K562 (cell line): ENCODE data around the gene CNIH4. TPM values are rescaled to one million over a fixed set of nuclear protein-coding genes. Genes with fewer than 3 reads are reported as not detected.
A peak's percentile ranks its signal among the peaks of the same experiment; 100 is the strongest.
"Not testable (repeated sequence)": the region's sequence is repeated elsewhere in the genome, so short reads cannot be mapped to it uniquely, and the experiment has no call there.

Experiments used
- ATAC-seq: fragments of 200-7000 bp; cut with Tn5 transposase; 3 replicates; pipeline ENCODE4 v1.9.1; 2020; ENCODE audit warnings: moderate library complexity
- BruUV-seq: library from RNA; stranded (reverse); fragments of 400-500 nt; replicated peaks from 2 replicates; lab custom pipeline; 2021; lab: Mats Ljungman, UMichigan
- CTCF ChIA-PET: fragments of 300-600 bp; formaldehyde crosslinking; extraction: SDS; loops from one replicate; lab custom pipeline; 2021; ENCODE audit warnings: low intra/inter-chr PET ratio; lab: Yijun Ruan, JAX
- POLR2A ChIA-PET: fragments of 300-600, 350-650 bp; sonication (Branson Sonifier 250); formaldehyde crosslinking; extraction: SDS; loops from one replicate; lab custom pipeline; 2021; ENCODE audit warnings: antibody characterized with exemption, inconsistent platforms; lab: Yijun Ruan, JAX
- DNase-seq, 4 experiments: peaks; one replicate each; pipeline versions ENCODE4 v3.0.0 to v3.0.0-alpha.2; 2011 to 2018; ENCODE audit warnings: low spot score in 3 of 4, mixed read lengths in 3 of 4; ENCODE audit errors: extremely low read depth in 1 of 4
- FAIRE-seq: peaks from 2 replicates; lab custom pipeline; 2011; peaks lifted over from hg19 to GRCh38; lab: Jason Lieb, UNC
- H2AFZ ChIP-seq: 2 replicates; pipeline ENCODE4 v1.6.0; 2011; ENCODE audit warnings: low read depth, low read length, control low read depth, inconsistent platforms
- H3K27ac ChIP-seq: fragments of 200-600 bp; 3 replicates; pipeline ENCODE4 v1.8.0; 2011; ENCODE audit warnings: low read depth, mild to moderate bottlenecking, control low read depth, inconsistent platforms, low read length, moderate library complexity, mixed read lengths; ENCODE audit errors: extremely low read depth
- H3K27me3 ChIP-seq, 2 experiments: fragments of 300-600 bp in 1 of 2; 2 replicates in 1 of 2; 3 replicates in 1 of 2; pipeline versions ENCODE4 v1.6.0 to v1.8.0; 2011; ENCODE audit warnings: inconsistent platforms in 2 of 2, low read length in 2 of 2, mild to moderate bottlenecking in 1 of 2, mixed read lengths in 1 of 2, moderate library complexity in 1 of 2; ENCODE audit not compliant: control insufficient read depth in 2 of 2, insufficient read depth in 2 of 2
- H3K36me3 ChIP-seq: fragments of 300-600 bp; 3 replicates; pipeline ENCODE4 v1.8.0; 2011; ENCODE audit warnings: mild to moderate bottlenecking, low read length, inconsistent platforms; ENCODE audit not compliant: control insufficient read depth, insufficient read depth
- H3K4me1 ChIP-seq, 2 experiments: fragments of 200-600 bp in 1 of 2; replicated peaks in 1 of 2; 2 replicates in 1 of 2; 3 replicates in 1 of 2; pipeline versions ENCODE4 v1.5.1 to v1.8.0; 2011; ENCODE audit warnings: inconsistent platforms in 2 of 2, low read length in 2 of 2, mild to moderate bottlenecking in 1 of 2, mixed read lengths in 1 of 2, moderate library complexity in 1 of 2; ENCODE audit not compliant: control insufficient read depth in 2 of 2, insufficient read depth in 2 of 2
- H3K4me2 ChIP-seq: 2 replicates; pipeline ENCODE4 v1.6.1; 2011; ENCODE audit warnings: low read length, control low read depth, inconsistent platforms, mixed read lengths; ENCODE audit not compliant: insufficient read depth
- H3K4me3 ChIP-seq: fragments of 200-600 bp; sonication (generic), shearing (Covaris generic); 2 replicates; pipeline ENCODE4 v1.5.1; 2016; ENCODE audit warnings: control low read depth, inconsistent platforms
- H3K79me2 ChIP-seq: fragments of 200-600 bp; 3 replicates; pipeline ENCODE4 v1.8.0; 2011; ENCODE audit warnings: low read length, inconsistent platforms; ENCODE audit not compliant: control insufficient read depth, insufficient read depth
- H3K9ac ChIP-seq, 2 experiments: 2 replicates each; pipeline versions ENCODE4 v1.6.0 to v1.6.1; 2011; ENCODE audit warnings: low read depth in 2 of 2, low read length in 2 of 2, control low read depth in 1 of 2, inconsistent platforms in 1 of 2, mild to moderate bottlenecking in 1 of 2, mixed read lengths in 1 of 2; ENCODE audit not compliant: insufficient read depth in 1 of 2
- H3K9me1 ChIP-seq: one replicate; pipeline ENCODE4 v1.6.0; 2011; ENCODE audit warnings: inconsistent platforms, mild to moderate bottlenecking, low read length, moderate library complexity; ENCODE audit not compliant: control insufficient read depth, insufficient read depth
- H3K9me3 ChIP-seq: replicated peaks from 2 replicates; pipeline ENCODE4 v1.5.1; 2011; ENCODE audit warnings: low read depth, low read length, inconsistent platforms; ENCODE audit not compliant: control insufficient read depth, insufficient read depth
- H4K20me1 ChIP-seq: replicated peaks from 2 replicates; pipeline ENCODE4 v1.6.1; 2011; ENCODE audit warnings: low read length, inconsistent platforms, mixed read lengths; ENCODE audit not compliant: control insufficient read depth, insufficient read depth
- ZBTB33 ChIP-seq: sonication (generic); formaldehyde crosslinking; IDR thresholded peaks from 2 replicates; pipeline ENCODE4 v1.8.1; 2023; ENCODE audit warnings: mild to moderate bottlenecking, missing genetic modification reagents
- WGBS: fragments of 100-300 bp; shearing (Covaris generic); methylation state at CpG from one replicate; pipeline ENCODE4 v1.1.6; 2016; ENCODE audit warnings: low coverage, mixed read lengths; ENCODE audit not compliant: insufficient coverage; ENCODE audit errors: missing lambda C conversion rate; 5-methylcytosine and 5-hydroxymethylcytosine counted together
- in situ Hi-C: fragments of 300-500 bp; cut with MboI; formaldehyde crosslinking; loops from 4 replicates; pipeline ENCODE4 v1.15.0; 2018; ENCODE audit warnings: inconsistent platforms, mixed read lengths
- intact Hi-C: fragments of 100-400 bp; cut with micrococcal nuclease; formaldehyde crosslinking; loops from 2 replicates; pipeline ENCODE4 v1.14.2; 2022
- polyA plus RNA-seq, 8 experiments: library from polyadenylated mRNA; depleted of rRNA in 4 of 8; stranded (reverse) in 5 of 8; unstranded in 3 of 8; fragments of >200 nt; fragmentation: Nextera tagmentation in 2 of 8; fragmentation: Illumina TruSeq in 1 of 8; extraction: Ambion mirVana in 2 of 8; extraction: Trizol in 1 of 8; gene quantifications; 2 replicates each; pipeline versions ENCODE4 v1.2.1 to v1.2.3, GENCODE V29; 2011 to 2014; ENCODE audit warnings: inconsistent platforms in 1 of 8, missing spikeins in 1 of 8
- total RNA-seq, 7 experiments: library from RNA; depleted of rRNA in 6 of 7; stranded (reverse); fragments of >200 nt in 6 of 7; fragmentation: Illumina TruSeq in 2 of 7; extraction: Trizol in 2 of 7; gene quantifications; 2 replicates each; pipeline versions ENCODE4 v1.2.1 to v1.2.3, GENCODE V29; 2011 to 2021; ENCODE audit warnings: low replicate concordance in 1 of 7

CNIH4 gene
- total and polyA plus RNA-seq, 9 of the 15 experiments (the other 6 are each of a cell fraction or from before 2014, with no cell fraction given), result 41.3 to 266 (median 61.1) TPM

GRCh38 chr1:224340453-224341384 is 16.0 kb upstream of the CNIH4 start:
- H3K9me1 ChIP-seq, DNase-seq, BruUV-seq, H3K4me3 ChIP-seq, H3K79me2 ChIP-seq, H3K9ac ChIP-seq, H3K27ac ChIP-seq, H3K36me3 ChIP-seq, FAIRE-seq, POLR2A ChIA-PET, CTCF ChIA-PET, H3K4me2 ChIP-seq, H2AFZ ChIP-seq, H3K4me1 ChIP-seq, H3K27me3 ChIP-seq, intact Hi-C loops, H4K20me1 ChIP-seq: not testable (repeated sequence)
- TF ChIP-seq ZBTB33, result peak; percentile 38; the same call in 1 of the 2 replicates
- H3K9me3 ChIP-seq, result peaks cover 14% of the 10 kb centered on the region
- WGBS, result 80% methylated on average over 24 of the region's 36 CpGs
- in situ Hi-C loops, result loop anchor here (25.0 kb wide), 1 partner anchor 228 kb away; the partner anchor contains the start of gene FBXO28
- peak; percentile 42 for ATAC-seq
